Neuronal stem cell (in vitro differentiated cells): ENCODE data around the gene RASAL2.
"Not testable (repeated sequence)": the region's sequence is repeated elsewhere in the genome, so short reads cannot be mapped to it uniquely, and the experiment has no call there.

Experiments
- DNase-seq: peaks from one replicate; pipeline ENCODE4 v3.0.0-alpha.2; 2013; ENCODE audit warnings: low spot score
- H2AFZ ChIP-seq: one replicate; pipeline ENCODE4 v1.6.1; 2013; ENCODE audit warnings: mild to moderate bottlenecking, low read length, inconsistent platforms
- H2AK5ac ChIP-seq: 2 replicates; pipeline ENCODE4 v1.6.1; 2013; ENCODE audit warnings: low read depth, mild to moderate bottlenecking, inconsistent platforms, low read length, moderate library complexity, mixed read lengths
- H2BK120ac ChIP-seq: 2 replicates; pipeline ENCODE4 v1.6.1; 2013; ENCODE audit warnings: low read depth, mild to moderate bottlenecking, inconsistent platforms, low read length, moderate library complexity, mixed read lengths
- H2BK12ac ChIP-seq: one replicate; pipeline ENCODE4 v1.6.1; 2013; ENCODE audit warnings: low read length, inconsistent platforms
- H2BK15ac ChIP-seq: 2 replicates; pipeline ENCODE4 v1.6.1; 2013; ENCODE audit warnings: mild to moderate bottlenecking, low read length, inconsistent platforms, mixed read lengths
- H2BK5ac ChIP-seq: one replicate; pipeline ENCODE4 v1.6.1; 2013; ENCODE audit warnings: inconsistent platforms, mild to moderate bottlenecking, low read length, moderate library complexity
- H3K14ac ChIP-seq: one replicate; pipeline ENCODE4 v1.6.1; 2013; ENCODE audit warnings: low read length, inconsistent platforms
- H3K18ac ChIP-seq: 2 replicates; pipeline ENCODE4 v1.6.1; 2013; ENCODE audit warnings: low read length, inconsistent platforms
- H3K23ac ChIP-seq: 2 replicates; pipeline ENCODE4 v1.6.1; 2013; ENCODE audit warnings: low read depth, mild to moderate bottlenecking, mixed read lengths, low read length, inconsistent platforms; ENCODE audit not compliant: poor library complexity
- H3K27ac ChIP-seq: replicated peaks from 3 replicates; pipeline ENCODE4 v1.5.1; 2013; ENCODE audit warnings: low read length, inconsistent platforms
- H3K27me3 ChIP-seq, 3 experiments: 2 replicates each; pipeline ENCODE4 v1.6.1; 2013; ENCODE audit warnings: low read length in 3 of 3, mild to moderate bottlenecking in 2 of 3, inconsistent platforms in 1 of 3, low read depth in 1 of 3, mixed read lengths in 1 of 3, moderate library complexity in 1 of 3; ENCODE audit not compliant: control insufficient read depth in 3 of 3, insufficient read depth in 3 of 3
- H3K36me3 ChIP-seq, 2 donors: replicated peaks in 1 of 2; 2 replicates each; pipeline ENCODE4 v1.6.1; 2013; ENCODE audit warnings: low read length in 2 of 2; ENCODE audit not compliant: control insufficient read depth in 2 of 2, insufficient read depth in 2 of 2
- H3K4ac ChIP-seq: 2 replicates; pipeline ENCODE4 v1.6.1; 2013; ENCODE audit warnings: inconsistent platforms, mild to moderate bottlenecking, low read length, moderate library complexity
- H3K4me1 ChIP-seq, 2 donors: 1 replicate in 1 of 2; 2 replicates in 1 of 2; pipeline ENCODE4 v1.6.1; 2013; ENCODE audit warnings: low read length in 2 of 2, low read depth in 1 of 2; ENCODE audit not compliant: control insufficient read depth in 2 of 2, insufficient read depth in 1 of 2
- H3K4me2 ChIP-seq: one replicate; pipeline ENCODE4 v1.6.1; 2013; ENCODE audit warnings: mild to moderate bottlenecking, low read length, inconsistent platforms; ENCODE audit not compliant: insufficient read depth, poor library complexity, severe bottlenecking
- H3K4me3 ChIP-seq, 2 donors: 2 replicates each; pipeline ENCODE4 v1.5.1; 2013; ENCODE audit warnings: low read length in 2 of 2, mild to moderate bottlenecking in 2 of 2, inconsistent platforms in 1 of 2, moderate library complexity in 1 of 2
- H3K79me1 ChIP-seq: one replicate; pipeline ENCODE4 v1.6.1; 2013; ENCODE audit warnings: low read depth, mild to moderate bottlenecking, inconsistent platforms, low read length, moderate library complexity
- H3K9ac ChIP-seq: one replicate; pipeline ENCODE4 v1.6.1; 2013; ENCODE audit warnings: mild to moderate bottlenecking, low read depth, low read length, inconsistent platforms; ENCODE audit not compliant: poor library complexity
- H3K9me3 ChIP-seq, 2 donors: replicated peaks in 1 of 2; 2 replicates each; pipeline versions ENCODE3 to v1.6.1; 2013; ENCODE audit warnings: low read length in 2 of 2, mild to moderate bottlenecking in 2 of 2, inconsistent platforms in 1 of 2, low read depth in 1 of 2, mixed read lengths in 1 of 2, moderate library complexity in 1 of 2; ENCODE audit not compliant: control insufficient read depth in 2 of 2, insufficient read depth in 1 of 2
- H4K8ac ChIP-seq: one replicate; pipeline ENCODE4 v1.6.1; 2013; ENCODE audit warnings: low read depth, mild to moderate bottlenecking, inconsistent platforms, low read length, moderate library complexity
- H4K91ac ChIP-seq: one replicate; pipeline ENCODE4 v1.6.1; 2013; ENCODE audit warnings: low read length, low read depth, mild to moderate bottlenecking, inconsistent platforms; ENCODE audit not compliant: poor library complexity
- WGBS, 2 donors: extraction: QIAGEN DNeasy Blood & Tissue Kit; methylation state at CpG; one replicate each; pipeline ENCODE4 v1.1.7; 2013; ENCODE audit warnings: missing lambda C conversion rate in 2 of 2, mixed read lengths in 1 of 2; ENCODE audit not compliant: insufficient read length in 2 of 2, insufficient replicate concordance in 1 of 2; ENCODE audit errors: extremely low coverage in 2 of 2; 5-methylcytosine and 5-hydroxymethylcytosine counted together

The RASAL2 gene

DNA sequence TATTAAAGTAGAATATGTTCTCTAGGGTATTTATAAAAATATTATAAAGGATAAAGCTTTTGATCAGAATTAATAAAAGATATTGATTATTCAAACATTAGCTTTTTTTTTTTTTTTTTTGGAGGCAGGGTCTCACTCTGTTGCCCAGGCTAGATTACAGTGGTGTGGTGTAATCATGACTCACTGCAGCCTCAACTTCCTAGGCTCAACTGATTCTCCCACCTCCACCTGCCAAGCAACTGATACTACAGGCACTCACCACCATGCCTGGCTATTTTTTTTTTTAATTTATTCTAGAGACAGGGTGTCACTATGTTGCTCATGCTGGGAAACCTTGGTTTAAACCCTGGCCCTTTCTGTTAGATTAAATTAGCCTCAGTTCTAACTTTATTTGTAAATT lies 214.5 kb downstream of the RASAL2 start:
- no peak overlapping the region for H3K4ac ChIP-seq
- H3K36me3 ChIP-seq: no peaks in the 10 kb centered on the region
- H3K9ac ChIP-seq: no peak overlapping the region
- no peak overlapping the region for H2BK12ac ChIP-seq
- no peak overlapping the region for H3K27ac ChIP-seq
- H3K14ac ChIP-seq: no peak overlapping the region
- H3K79me1 ChIP-seq: no peaks in the 10 kb centered on the region
- H3K23ac ChIP-seq: no peak overlapping the region
- H4K8ac ChIP-seq: no peak overlapping the region
- no peaks in the 10 kb centered on the region for H3K27me3 ChIP-seq
- H3K4me3 ChIP-seq: no peak overlapping the region
- no peaks in the 10 kb centered on the region for H3K9me3 ChIP-seq
- no peak overlapping the region for H3K4me2 ChIP-seq
- no peak for DNase-seq
- no peak overlapping the region for H2BK15ac ChIP-seq
- H2AFZ ChIP-seq: no peak overlapping the region
- no peak overlapping the region for H2BK5ac ChIP-seq
- H3K4me1 ChIP-seq: peaks cover 0 to 6% of the 10 kb centered on the region in 2 donors
- no peak overlapping the region for H2AK5ac ChIP-seq
- no peak overlapping the region for H4K91ac ChIP-seq
- no peak overlapping the region for H3K18ac ChIP-seq
- H2BK120ac ChIP-seq: no peak overlapping the region

DNA sequence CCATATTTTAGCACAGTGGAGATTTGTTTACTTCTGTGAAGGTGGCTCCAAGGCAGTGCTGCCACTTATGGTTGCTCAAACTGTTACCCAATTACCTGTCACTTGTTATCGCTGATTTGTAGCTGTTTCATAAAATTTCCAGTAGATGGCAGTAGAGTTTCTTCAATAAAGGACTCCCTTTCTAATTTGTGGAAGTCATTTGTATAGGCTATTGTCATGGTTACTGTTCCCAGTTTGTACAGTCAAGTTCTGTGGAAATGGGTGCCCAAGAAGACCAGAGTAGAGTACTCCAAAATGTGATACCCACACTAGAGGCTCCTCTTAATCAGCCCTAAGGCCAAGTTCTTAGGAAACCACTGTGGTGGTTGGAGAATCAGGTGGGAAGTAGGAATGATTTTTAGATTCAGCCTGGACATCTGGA lies 216.8 kb downstream of the RASAL2 start:
- H4K91ac ChIP-seq: no peak overlapping the region
- H3K9ac ChIP-seq: no peak overlapping the region
- H3K27ac ChIP-seq: no peak overlapping the region
- no peak overlapping the region for H2AK5ac ChIP-seq
- H2BK120ac ChIP-seq: no peak overlapping the region
- H3K4me2 ChIP-seq: no peak overlapping the region
- H3K14ac ChIP-seq: no peak overlapping the region
- peak; percentile 65 for DNase-seq
- no peaks in the 10 kb centered on the region for H3K79me1 ChIP-seq
- H3K4ac ChIP-seq: no peak overlapping the region
- no peak overlapping the region for H4K8ac ChIP-seq
- H2AFZ ChIP-seq: no peak overlapping the region
- no peak overlapping the region for H3K18ac ChIP-seq
- H2BK15ac ChIP-seq: no peak overlapping the region
- no peaks in the 10 kb centered on the region for H3K36me3 ChIP-seq
- no peaks in the 10 kb centered on the region for H3K27me3 ChIP-seq
- H3K4me3 ChIP-seq: no peak overlapping the region
- WGBS, 2 donors: no CpG with 5 or more reads among the region's 1 CpG
- no peak overlapping the region for H2BK12ac ChIP-seq
- H3K9me3 ChIP-seq: no peaks in the 10 kb centered on the region
- no peak overlapping the region for H3K23ac ChIP-seq
- peaks cover 0 to 6% of the 10 kb centered on the region in 2 donors for H3K4me1 ChIP-seq
- H2BK5ac ChIP-seq: no peak overlapping the region

DNA sequence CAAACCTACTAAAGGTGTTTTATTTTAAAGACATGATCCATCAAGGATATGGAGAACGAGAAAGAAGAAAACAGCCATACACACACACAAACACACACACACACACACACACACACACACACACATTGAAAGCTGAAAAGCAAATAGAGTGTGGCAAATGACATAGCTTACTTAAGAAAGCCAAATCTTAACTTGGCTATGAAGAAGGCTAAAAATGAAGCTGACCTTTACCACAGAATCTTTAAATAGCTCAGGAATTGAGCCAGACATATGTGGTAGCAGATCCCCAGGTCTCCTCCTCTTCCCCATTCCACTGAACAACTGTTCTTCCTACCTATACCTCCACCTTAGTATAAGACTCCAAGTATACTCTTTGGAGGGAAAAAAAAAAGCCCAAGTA lies 217.3 kb downstream of the RASAL2 start:
- Histone ChIP-seq H3K14ac (no peak overlapping the region), H3K23ac (no peak overlapping the region), H4K8ac (no peak overlapping the region), H2BK15ac (no peak overlapping the region), H3K4me2 (no peak overlapping the region), H2BK120ac (no peak overlapping the region), H3K36me3 (no peaks in the 10 kb centered on the region), H2BK5ac (no peak overlapping the region), H2AFZ (no peak overlapping the region), H3K18ac (no peak overlapping the region), H3K9me3 (no peaks in the 10 kb centered on the region), H2AK5ac (no peak overlapping the region), H3K79me1 (no peaks in the 10 kb centered on the region), H3K27ac (no peak overlapping the region), H3K27me3 (no peaks in the 10 kb centered on the region), H3K4me3 (no peak overlapping the region), H3K4me1 (peaks cover 0 to 6% of the 10 kb centered on the region in 2 donors), H3K9ac (no peak overlapping the region), H2BK12ac (no peak overlapping the region), H3K4ac (no peak overlapping the region), H4K91ac (no peak overlapping the region)
- WGBS, 2 donors: no CpG with 5 or more reads among the region's 1 CpG
- no peak for DNase-seq

DNA sequence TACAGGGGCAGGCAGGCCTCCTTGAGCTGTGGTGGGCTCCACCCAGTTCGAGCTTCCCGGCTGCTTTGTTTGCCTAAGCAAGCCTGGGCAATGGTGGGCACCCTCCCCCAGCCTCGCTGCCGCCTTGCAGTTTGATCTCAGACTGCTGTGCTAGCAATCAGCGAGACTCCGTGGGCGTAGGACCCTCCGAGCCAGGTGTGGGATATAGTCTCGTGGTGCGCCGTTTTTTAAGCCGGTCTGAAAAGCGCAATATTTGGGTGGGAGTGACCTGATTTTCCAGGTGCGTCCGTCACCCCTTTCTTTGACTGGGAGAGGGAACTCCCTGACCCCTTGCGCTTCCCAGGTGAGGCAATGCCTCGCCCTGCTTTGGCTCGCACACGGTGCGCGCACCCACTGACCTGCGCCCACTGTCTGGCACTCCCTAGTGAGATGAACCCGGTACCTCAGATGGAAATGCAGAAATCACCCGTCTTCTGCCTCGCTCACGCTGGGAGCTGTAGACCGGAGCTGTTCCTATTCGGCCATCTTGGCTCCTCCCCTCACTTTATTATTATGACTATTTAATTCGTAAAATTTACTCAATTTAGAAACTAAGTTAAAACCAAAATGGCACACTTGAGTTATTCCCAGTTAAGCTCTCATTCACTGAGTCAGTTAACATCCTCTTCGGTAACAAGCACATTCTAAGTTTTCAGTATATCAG lies 226.5 kb downstream of the RASAL2 start:
- not testable (repeated sequence) for H3K4me3 ChIP-seq

More for the DNA sequence above, 226.5 kb downstream of the RASAL2 start:
- H3K36me3 ChIP-seq, H3K4ac ChIP-seq, H2AK5ac ChIP-seq, H2BK15ac ChIP-seq, H3K18ac ChIP-seq, H2BK120ac ChIP-seq, H3K23ac ChIP-seq, H3K4me2 ChIP-seq, H3K27me3 ChIP-seq, H3K79me1 ChIP-seq, H3K9ac ChIP-seq, H3K27ac ChIP-seq, H2AFZ ChIP-seq, H3K4me1 ChIP-seq, H3K9me3 ChIP-seq, H3K14ac ChIP-seq, H4K91ac ChIP-seq, H2BK12ac ChIP-seq, H4K8ac ChIP-seq, H2BK5ac ChIP-seq, DNase-seq: not testable (repeated sequence)
- no CpG with 5 or more reads among the region's 30 CpGs for WGBS, 2 donors
